RPMI8226 (cell line): ENCODE results near the gene AKAP8L.
"Not testable (repeated sequence)": the region's sequence is repeated elsewhere in the genome, so short reads cannot be mapped to it uniquely, and the experiment has no call there.

ENCODE experiments used
- DNase-seq: peaks from one replicate; pipeline ENCODE4 v3.0.0-alpha.2; 2015

The AKAP8L gene

GRCh38 chr19:15378534-15379082 lies 40.2 kb downstream of the AKAP8L start:
- peak; percentile 81 for DNase-seq

- DNase-seq, result no peak
These were observed 43.9 kb downstream of the AKAP8L start for GRCh38 chr19:15374796-15375440.

GRCh38 chr19:15374105-15374651 lies 44.6 kb downstream of the AKAP8L start:
- DNase-seq, result no peak

GRCh38 chr19:15373644-15374043 lies 45.1 kb downstream of the AKAP8L start:
- no peak for DNase-seq

GRCh38 chr19:15372891-15373301 lies 45.9 kb downstream of the AKAP8L start:
- DNase-seq, result no peak

GRCh38 chr19:15372470-15372869 lies 46.3 kb downstream of the AKAP8L start:
- DNase-seq, result no peak

- no peak for DNase-seq
These were observed 46.9 kb downstream of the AKAP8L start for GRCh38 chr19:15371786-15372380.

GRCh38 chr19:15371119-15371518 lies 47.7 kb downstream of the AKAP8L start:
- DNase-seq, result no peak

- no peak for DNase-seq
These were observed 49.2 kb downstream of the AKAP8L start for GRCh38 chr19:15369594-15369891.

- DNase-seq, result no peak
These were observed 49.8 kb downstream of the AKAP8L start for GRCh38 chr19:15368798-15369593.

- DNase-seq, result no peak
These were observed 50.6 kb downstream of the AKAP8L start for GRCh38 chr19:15368051-15368632.

- no peak for DNase-seq
These were observed 51.3 kb downstream of the AKAP8L start for GRCh38 chr19:15367439-15367838.

GRCh38 chr19:15365264-15365663 lies 53.5 kb downstream of the AKAP8L start:
- DNase-seq, result no peak

- not testable (repeated sequence) for DNase-seq
These were observed 55.0 kb downstream of the AKAP8L start for GRCh38 chr19:15363791-15364190.

- not testable (repeated sequence) for DNase-seq
These were observed 55.7 kb downstream of the AKAP8L start for GRCh38 chr19:15363048-15363447.

GRCh38 chr19:15360015-15360414 lies 58.8 kb downstream of the AKAP8L start:
- DNase-seq, result peak; percentile 33

GRCh38 chr19:15358918-15359317 lies 59.9 kb downstream of the AKAP8L start:
- DNase-seq, result no peak

- DNase-seq, result no peak
These were observed 60.9 kb downstream of the AKAP8L start for GRCh38 chr19:15357906-15358305.

- peak; percentile 23 for DNase-seq
These were observed 64.1 kb downstream of the AKAP8L start for GRCh38 chr19:15354566-15355296.

- DNase-seq, result no peak
These were observed 64.9 kb downstream of the AKAP8L start for GRCh38 chr19:15353908-15354307.

- not testable (repeated sequence) for DNase-seq
These were observed 66.3 kb downstream of the AKAP8L start for GRCh38 chr19:15352535-15352934.

GRCh38 chr19:15341328-15341727 lies 77.5 kb downstream of the AKAP8L start:
- DNase-seq, result not testable (repeated sequence)
